ENCODE measurements around the gene TUBA4B.
A peak's percentile ranks its signal among the peaks of the same experiment; 100 is the strongest.

The TUBA4B gene

DNA sequence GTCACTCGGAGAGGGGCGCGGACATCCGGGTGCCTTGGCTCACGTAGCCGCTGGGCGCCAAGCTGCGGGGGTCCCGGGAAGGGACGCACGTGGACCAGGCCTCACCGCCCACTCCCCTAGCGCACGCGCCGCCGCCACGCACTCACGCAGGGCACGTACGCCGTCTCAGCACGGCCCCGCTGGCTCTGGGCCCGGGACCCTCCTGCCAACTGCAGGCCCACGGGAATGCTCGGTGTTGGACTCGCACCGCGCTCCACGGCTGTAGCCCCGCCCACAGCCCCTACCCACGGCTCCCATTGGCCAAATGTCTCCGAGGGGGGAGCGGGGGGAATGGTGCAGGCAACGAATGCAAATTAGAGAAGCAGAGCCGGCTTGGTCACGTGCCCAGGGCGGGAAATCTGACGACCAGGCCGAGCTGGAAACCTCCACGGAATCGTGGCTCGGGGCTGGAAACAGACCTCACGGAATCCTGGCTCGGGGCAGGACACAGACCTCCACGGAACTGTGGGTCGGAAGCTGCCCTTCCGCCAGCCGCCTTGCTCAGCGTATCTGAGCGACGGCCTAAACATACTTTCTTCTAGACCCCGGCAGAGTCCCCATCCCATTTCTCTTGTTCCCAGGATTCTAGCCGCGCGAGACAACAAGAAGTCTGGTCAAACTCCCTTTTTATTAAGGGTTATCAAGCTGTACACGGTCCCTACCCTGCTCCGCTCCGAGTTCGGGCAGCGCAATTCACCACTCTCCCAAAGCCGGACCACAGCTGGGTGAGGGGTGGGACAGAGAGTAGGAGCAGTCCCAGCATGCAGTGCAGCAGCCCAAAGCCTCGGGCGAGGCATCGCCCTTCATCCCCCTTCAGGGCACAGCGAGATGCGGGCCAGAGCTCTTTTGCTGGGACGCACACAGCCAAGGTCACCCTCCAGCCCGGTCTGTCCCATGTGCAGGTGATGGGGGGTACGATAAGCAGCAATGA lies 34.0 kb upstream of the TUBA4B start, which contains the start of gene ABCB6:
ABCB6 (minus strand) TSS at position 227 of the 970 bp plus-strand sequence. CDS start 285 bp downstream, outside the sequence.
- peak; percentile 57 to 83 for DNase-seq (ENCODE audit: low read depth in 2 of 2)

DNA sequence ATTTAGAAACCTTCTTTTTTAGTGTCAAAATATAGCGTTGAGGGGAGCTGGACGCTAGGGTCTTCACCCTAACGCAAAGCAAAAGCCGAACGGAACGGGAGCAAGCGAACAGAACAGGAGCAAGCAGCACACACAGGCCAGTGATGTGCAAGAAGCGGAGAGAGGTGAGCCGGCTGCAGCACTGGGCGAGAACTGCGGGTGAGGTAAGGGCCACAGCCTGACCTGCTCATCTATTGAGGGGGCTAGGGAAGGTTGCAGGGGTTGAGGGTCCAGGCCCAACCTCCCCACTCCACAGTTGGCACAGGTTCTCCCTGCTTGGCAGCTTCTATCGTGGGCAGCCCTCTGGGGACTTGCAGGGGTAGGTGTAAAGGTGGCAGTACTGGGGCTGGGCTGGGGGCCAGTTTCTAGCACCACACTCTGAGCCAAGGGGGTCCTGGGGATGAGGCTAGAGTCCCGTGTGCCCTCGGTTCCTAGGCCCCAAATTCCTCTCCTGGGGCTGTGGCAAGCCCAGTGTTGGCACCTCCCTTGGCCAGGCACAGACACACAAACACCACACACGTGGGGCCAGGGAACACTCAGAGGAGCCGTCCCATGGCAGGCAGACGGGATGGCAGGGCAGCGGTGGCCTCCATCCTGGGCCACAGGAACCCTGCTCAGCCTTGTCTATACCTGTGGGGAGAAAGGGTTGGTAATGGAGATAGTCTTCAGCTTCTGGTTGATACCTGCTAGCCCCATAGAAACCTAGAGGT lies 33.1 kb upstream of the TUBA4B start:
- no peak for DNase-seq (ENCODE audit: low read depth in 2 of 2)

DNA sequence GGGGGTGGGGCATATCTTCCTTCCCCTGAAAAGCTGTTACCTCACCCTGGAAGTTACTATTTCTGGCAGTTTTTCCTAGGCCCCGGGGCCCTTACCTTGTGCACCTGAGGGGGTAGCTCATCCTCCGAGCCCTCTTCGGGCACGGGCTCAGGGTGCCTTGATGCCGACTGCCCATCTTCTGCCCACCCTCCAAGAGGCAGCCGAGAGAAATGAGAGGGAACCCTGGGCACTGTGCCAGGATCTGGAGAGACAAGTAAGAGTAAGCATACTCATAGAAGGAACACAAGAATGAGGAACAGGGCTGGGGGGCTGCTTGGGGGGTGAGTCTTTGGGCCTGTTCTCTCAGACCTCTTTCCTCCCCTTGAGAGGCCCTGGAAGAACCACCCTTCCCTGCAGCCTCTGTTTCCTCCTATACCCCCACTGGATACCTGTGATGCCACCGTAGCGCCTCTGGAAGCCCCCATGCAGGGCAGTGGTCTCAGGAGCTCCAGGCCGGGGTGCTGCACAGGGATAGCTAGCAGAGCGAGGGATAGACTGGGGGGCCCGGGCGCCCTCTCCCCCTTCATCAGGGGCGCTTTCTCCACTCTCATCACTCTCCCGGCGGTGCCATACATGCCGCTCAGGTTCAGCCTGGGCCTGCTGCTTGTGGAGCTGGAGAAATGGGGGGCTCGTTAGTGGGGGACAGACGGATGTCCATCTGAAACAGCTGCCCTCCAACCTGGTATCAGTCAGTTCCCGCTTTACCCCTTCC lies 32.2 kb upstream of the TUBA4B start:
- no peak for DNase-seq (ENCODE audit: low read depth in 2 of 2)

DNA sequence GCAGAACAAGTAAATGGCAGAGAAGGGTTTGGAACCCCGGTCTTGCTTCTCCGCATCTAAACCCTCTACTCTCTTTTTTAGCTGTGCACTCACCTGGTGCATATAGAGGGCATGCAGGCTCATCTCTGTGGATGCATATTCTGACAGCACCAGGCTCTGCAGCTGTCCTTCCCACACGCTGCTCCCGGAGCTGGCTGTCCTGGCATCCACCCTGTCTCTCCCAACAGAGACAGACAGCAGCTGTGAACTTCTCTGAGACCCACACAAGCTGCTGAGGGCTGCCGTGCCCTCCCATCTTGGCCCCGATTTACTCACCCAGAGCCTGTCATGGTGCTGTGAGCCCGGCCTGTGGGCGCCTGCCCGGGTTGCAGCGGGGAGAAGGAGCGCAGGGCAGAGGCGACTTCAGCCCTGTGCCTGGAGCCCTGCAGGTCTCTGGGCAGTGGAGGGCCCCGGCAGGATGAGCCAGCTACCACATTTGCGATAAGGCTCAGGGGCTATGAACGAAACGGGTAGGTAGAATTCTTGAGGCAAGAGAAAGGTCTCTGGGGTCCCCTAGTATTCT lies 31.0 kb upstream of the TUBA4B start:
- DNase-seq (ENCODE audit: low read depth in 2 of 2), result no peak

DNA sequence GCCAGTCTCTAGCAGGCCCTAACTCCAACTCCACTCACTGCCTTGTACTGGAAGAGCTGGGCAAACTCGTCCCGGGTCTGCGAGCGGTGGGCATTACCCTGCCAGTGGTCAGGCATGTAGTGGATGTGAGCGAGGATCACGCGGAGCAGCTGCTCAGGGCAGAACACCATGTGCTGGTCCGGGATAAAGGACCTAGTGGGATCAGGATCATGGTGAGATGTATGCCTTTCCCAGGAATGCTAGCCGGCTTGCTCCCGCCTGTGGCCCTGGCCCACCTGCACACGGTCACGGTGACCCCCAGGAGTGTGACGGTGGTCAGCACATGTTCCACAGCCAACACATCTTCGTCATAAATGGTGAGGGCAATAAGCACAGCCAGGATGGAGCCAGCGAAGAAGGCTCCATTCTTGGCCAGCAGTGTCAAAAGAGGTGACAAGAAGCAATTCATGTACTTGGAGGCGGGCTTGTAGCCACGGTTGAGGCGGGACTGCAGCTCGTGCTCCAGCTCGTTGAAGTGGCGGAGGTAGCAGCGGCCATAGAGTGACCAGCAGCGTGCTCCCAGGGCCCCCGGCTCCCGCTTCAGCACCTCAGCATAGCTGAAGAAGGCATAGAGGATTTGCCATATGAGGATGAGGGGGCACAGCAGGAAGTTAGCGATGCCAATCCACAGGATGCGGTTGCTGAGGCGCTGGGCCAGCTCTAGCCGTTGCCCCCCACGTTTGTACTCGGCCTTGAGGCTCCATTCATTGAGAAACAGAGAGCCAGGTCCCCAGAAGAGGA lies 29.0 kb upstream of the TUBA4B start:
- DNase-seq (ENCODE audit: low read depth in 2 of 2), result no peak

DNA sequence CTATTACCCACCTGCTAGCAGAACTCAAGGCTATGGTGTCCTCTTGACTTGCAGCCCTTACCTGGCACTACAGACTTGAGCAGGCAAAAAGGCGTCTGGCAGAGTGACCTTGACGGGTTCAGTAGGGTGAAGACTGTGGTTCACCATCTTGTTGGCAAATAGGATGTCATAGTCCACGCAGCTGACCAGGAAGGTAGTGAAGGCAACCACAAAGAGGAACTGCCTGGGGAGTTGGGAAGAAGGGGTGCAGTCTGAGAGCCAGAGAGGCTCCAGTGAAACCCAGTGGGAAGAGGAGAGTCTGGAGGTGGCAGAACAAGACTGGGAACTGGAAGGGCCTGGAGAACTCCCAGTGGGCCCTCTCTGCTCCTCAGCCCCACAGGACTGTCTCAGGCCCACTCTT lies 27.7 kb upstream of the TUBA4B start:
- no peak for DNase-seq (ENCODE audit: low read depth in 2 of 2)

DNA sequence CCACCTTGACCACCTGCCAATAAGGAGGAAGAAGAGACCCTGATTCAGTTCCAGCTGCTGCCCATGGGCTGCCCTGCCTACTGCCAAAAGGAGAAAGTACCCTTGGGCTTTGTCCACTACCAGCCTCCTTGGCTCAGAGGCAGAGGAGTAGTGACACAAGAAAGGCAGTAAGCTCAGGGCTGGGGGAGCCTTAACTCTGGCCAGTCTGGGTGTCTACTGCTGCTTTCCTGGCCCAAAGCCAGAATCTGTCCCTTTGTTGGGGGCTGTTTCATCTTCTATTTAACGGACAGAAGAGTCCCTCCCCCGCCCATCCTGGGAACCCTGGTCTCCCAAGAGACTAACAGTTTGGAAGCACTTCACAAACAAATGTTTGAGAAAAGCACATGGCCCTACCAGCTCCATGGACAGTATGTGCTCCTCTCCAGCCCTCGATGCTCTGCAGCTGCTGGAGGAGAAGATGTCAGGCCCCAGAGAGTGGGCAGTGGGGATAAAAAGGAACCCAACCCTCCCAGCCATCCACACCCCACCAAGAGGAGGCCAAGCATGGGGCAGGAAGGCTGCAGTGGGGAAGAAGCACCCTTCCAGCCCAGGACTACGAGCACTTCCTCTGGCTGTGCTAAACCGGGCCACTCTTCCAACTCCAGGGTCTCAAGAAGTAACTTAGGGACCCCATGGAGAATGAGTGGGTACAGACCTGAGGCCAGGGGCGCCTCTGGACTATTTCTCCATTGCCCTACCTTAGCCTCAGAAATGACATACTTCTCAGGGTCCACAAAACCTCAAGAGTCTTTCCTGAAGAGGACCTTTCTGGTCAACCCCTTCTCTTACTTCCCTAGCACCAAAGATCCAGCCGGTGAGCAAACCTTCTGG lies 24.8 kb upstream of the TUBA4B start:
- no peak for DNase-seq (ENCODE audit: low read depth in 2 of 2)

DNA sequence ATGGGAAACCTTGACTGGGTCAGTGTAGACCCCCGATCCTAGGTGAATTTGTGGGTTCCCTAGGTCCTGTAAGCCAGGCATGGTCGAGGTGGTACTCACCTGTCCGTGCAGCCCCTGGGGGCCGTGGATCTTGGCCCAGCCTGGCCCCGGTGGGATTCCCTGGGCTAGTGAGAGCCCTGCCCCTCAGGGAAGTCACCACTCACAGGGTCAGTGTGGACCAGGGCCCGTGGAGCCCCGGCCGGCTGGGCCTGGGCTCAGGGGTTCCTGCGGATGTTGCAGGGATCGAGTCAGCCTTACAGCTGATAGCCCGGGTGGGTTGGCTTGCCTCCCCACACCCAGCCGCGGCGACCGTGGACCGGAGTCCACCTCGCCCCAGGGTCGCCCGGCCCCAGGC lies 24.1 kb upstream of the TUBA4B start:
- no peak for DNase-seq (ENCODE audit: low read depth in 2 of 2)

DNA sequence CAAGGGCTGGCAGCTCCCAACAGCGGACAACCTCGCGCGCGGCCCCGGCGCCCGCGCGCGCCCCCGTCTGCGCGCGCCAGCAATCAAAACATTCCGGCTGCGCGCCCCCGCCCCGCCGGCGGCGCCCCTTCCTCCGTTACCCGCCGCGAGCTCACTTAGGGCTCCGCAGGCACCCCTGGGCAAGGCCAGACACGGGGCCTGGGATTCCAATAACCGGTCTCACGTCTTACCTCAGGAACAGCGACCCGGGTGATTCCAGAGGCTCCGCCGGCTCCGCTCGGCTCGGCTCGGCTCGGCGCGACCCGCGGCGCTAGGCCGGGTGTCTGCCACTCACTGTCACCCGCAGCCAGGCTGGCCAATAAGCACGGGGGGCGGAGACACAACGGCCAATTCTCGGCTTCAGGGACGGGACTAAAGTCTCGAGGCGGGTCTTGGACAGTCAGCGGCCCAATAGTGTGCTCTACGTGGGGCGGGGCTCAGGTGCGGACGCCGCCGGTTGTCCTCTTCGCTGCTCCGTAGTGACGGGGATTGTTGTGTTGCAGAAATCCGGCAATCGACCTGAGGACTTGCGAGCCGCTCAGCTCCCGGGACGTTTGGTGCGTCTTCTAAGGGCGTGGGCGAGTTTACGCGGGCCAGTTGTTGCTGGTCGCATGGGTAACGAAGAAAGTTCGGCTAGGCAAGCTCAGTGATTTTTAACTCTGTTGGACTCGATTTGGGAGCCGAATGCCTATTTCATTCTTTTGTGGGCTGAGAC lies 23.6 kb upstream of the TUBA4B start, which contains the start of the genes ANKZF1 and ATG9A:
ANKZF1 (plus strand) TSS at position 502 of the 754 bp plus-strand sequence. CDS start 452 bp downstream, outside the sequence.
ATG9A (minus strand) TSS at position 332 of the 754 bp plus-strand sequence. CDS start 1,612 bp downstream, outside the sequence.
- peak; percentile 93 to 95 for DNase-seq (ENCODE audit: low read depth in 2 of 2)

DNA sequence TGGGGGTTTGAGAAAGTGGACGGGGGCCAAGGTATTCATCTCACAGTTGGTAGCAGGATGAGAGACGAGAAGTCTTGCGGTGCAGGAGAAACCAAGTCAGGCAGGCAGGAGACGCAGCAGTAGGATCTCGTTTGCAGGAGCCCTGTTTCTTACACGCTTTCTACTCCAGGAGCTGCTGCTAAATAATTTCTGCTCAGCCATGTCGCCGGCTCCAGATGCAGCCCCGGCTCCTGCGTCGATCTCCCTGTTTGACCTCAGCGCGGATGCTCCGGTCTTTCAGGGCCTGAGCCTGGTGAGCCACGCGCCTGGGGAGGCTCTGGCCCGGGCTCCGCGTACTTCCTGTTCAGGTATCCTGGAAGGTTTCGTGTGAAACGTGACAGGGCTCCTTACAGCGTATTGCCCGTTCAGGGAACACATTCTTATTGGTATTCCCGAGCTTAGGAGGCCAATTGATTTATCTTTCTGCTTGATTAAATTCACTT lies 22.9 kb upstream of the TUBA4B start:
- DNase-seq (ENCODE audit: low read depth in 2 of 2), result no peak

DNA sequence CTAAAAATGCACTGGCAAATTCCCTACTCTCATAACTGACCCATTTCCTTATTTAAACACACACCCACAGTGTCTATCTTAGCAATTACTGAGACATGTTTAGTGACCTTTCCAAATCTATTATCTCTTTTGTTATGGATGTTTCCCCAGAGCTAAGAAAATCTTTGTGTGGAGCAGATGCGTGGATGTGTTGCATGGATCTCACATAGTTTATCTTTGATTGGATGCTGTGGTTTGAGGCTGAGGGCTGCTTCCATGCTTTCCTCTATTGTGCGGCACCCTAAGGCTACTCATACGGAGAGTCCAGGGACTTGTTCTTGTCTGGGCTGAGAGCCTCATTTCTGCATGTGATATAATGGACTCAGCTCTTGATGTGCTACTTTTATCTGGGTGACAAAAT lies 18.7 kb upstream of the TUBA4B start:
- no peak for DNase-seq (ENCODE audit: low read depth in 2 of 2)

DNA sequence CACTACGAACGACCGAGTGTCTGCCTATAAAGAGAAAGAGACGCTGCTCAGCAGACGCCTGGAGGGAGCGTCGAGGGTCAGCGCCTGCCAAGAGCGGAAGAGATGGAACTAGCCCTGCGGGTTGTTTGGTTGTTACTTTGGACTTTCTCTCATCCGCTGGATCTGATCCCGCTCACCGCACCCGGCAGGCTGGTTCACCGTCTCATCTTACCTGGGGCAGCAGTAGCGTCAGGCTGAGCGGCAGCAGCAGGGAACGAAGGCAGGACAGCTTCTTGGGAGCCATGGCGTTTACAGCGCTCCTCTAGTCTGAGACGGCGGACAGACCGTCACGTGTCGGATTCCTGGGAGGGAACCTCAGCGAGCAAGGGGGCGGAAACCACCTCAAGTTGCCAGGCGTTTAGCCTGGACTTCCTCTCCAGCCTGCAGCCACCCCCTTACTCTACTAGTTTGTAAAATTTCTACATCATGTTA lies 9.7 kb upstream of the TUBA4B start:
- no peak for DNase-seq (ENCODE audit: low read depth in 2 of 2)

DNA sequence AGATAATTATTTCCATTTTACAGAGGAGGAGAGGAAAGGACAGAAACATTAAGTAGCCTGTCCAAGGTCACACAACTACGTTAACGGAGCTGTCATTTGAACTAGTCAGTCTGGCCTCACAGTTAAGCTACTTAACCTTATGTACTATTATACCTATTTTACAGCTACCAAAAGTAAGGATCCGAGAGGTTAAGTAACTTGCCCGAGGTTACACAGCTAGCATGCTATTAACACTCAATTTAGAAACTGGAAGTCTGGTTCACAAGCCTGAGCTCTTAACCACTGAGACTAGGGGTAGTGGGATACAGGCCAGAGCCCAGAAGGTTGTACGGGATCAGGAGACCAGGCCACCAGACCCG lies 8.3 kb upstream of the TUBA4B start:
- no peak for DNase-seq (ENCODE audit: low read depth in 2 of 2)

DNA sequence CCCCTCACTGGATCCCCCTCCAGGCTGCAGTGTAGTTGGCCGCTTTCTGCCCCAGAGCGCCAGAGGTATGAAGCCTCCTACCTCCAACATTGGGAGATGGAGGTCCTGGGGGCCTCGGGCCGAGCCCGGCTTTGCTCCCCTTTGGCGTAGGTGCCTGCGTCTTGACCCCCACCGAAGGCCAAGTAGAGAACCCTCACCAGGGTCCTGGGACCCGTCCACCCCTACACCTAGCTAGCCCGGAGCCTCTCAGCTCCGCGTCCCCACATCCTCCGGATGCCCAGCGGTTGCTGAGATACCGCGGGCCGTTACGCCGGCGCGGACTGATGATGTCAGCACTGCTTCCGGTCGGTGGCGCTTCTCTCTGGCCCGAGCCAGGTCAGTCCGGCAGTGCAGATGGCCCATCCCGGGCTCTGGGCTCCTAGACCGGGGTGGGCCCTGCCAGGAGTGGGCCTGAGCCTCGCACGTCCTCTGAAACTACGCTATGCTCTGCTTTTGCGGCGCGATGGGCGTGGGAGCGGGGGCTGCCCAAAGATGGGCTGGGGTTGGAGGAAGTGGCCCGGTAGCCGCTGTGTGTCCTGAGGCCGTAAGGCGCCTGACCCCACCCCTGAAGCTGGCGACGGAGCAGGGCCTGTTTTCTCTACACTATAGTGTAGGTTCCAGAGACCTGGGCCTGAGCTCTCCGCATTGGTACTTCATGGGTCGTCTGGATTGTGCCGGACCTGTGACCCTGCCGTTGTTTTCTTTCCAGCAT lies 7.7 kb upstream of the TUBA4B start, which contains the start of the genes GLB1L and STK16:
GLB1L (minus strand) TSS at position 297 of the 751 bp plus-strand sequence. CDS start 1,871 bp downstream, outside the sequence.
STK16 (plus strand) TSS at position 332 of the 751 bp plus-strand sequence. CDS start 521 bp downstream, outside the sequence.
- DNase-seq (ENCODE audit: low read depth in 2 of 2), result peak; percentile 69 to 76

DNA sequence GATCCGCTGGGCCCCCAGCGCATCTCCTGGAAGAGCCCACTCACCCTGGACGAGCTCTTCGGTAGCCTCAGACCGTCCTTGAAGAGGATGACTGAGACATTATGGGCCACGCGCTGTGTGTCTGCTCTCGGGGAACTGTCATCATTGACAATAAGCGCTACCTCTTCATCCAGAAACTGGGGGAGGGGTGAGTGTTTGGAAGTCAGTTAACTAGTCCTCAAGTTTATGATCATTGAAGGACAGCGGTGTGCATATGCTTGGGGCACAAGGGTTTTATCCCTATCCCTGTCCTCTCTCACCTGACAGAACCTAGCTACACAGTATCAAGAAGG lies 7.2 kb upstream of the TUBA4B start:
- DNase-seq (ENCODE audit: low read depth in 2 of 2), result no peak

DNA sequence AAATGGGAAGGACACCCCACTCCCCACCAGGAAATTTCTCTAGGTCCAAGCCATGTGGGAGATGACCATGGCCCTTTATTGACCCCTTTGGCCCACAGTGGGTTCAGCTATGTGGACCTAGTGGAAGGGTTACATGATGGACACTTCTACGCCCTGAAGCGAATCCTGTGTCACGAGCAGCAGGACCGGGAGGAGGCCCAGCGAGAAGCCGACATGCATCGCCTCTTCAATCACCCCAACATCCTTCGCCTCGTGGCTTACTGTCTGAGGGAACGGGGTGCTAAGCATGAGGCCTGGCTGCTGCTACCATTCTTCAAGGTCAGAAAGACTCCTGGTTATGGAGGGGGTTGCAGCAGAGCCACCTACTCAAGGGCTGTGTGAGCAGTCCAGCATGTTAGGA lies 6.5 kb upstream of the TUBA4B start:
- no peak for DNase-seq (ENCODE audit: low read depth in 2 of 2)

All from stimulated activated CD4-positive, alpha-beta T cell treated with anti-CD3 and anti-CD28 coated beads, Interleukin-1b, Interleukin-23, amount 100 ng/mL, for 1 hour (primary cell).